HL-60 (cell line): ENCODE results near the gene C1orf216.

Experiments used
- SPI1 ChIP-seq: IDR thresholded peaks from 2 replicates; pipeline ENCODE4 v1.6.1; 2012; ENCODE audit warnings: low read depth, mild to moderate bottlenecking, borderline replicate concordance
- TF ChIP-seq, protein P1 (sequence below): IDR thresholded peaks from one replicate; pipeline ENCODE4 v1.5.1; 2011; ENCODE audit warnings: low read length, control low read depth, inconsistent platforms; ENCODE audit not compliant: insufficient read depth
- TF ChIP-seq, protein P2 (sequence below): IDR thresholded peaks from 2 replicates; pipeline ENCODE4 v1.6.1; 2012; ENCODE audit warnings: low read depth; ENCODE audit not compliant: insufficient replicate concordance

- TF ChIP-seq, protein P1, sequence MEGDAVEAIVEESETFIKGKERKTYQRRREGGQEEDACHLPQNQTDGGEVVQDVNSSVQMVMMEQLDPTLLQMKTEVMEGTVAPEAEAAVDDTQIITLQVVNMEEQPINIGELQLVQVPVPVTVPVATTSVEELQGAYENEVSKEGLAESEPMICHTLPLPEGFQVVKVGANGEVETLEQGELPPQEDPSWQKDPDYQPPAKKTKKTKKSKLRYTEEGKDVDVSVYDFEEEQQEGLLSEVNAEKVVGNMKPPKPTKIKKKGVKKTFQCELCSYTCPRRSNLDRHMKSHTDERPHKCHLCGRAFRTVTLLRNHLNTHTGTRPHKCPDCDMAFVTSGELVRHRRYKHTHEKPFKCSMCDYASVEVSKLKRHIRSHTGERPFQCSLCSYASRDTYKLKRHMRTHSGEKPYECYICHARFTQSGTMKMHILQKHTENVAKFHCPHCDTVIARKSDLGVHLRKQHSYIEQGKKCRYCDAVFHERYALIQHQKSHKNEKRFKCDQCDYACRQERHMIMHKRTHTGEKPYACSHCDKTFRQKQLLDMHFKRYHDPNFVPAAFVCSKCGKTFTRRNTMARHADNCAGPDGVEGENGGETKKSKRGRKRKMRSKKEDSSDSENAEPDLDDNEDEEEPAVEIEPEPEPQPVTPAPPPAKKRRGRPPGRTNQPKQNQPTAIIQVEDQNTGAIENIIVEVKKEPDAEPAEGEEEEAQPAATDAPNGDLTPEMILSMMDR, result no peak
- TF ChIP-seq, protein P2, sequence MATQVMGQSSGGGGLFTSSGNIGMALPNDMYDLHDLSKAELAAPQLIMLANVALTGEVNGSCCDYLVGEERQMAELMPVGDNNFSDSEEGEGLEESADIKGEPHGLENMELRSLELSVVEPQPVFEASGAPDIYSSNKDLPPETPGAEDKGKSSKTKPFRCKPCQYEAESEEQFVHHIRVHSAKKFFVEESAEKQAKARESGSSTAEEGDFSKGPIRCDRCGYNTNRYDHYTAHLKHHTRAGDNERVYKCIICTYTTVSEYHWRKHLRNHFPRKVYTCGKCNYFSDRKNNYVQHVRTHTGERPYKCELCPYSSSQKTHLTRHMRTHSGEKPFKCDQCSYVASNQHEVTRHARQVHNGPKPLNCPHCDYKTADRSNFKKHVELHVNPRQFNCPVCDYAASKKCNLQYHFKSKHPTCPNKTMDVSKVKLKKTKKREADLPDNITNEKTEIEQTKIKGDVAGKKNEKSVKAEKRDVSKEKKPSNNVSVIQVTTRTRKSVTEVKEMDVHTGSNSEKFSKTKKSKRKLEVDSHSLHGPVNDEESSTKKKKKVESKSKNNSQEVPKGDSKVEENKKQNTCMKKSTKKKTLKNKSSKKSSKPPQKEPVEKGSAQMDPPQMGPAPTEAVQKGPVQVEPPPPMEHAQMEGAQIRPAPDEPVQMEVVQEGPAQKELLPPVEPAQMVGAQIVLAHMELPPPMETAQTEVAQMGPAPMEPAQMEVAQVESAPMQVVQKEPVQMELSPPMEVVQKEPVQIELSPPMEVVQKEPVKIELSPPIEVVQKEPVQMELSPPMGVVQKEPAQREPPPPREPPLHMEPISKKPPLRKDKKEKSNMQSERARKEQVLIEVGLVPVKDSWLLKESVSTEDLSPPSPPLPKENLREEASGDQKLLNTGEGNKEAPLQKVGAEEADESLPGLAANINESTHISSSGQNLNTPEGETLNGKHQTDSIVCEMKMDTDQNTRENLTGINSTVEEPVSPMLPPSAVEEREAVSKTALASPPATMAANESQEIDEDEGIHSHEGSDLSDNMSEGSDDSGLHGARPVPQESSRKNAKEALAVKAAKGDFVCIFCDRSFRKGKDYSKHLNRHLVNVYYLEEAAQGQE, result no peak
- TF ChIP-seq SPI1, result no peak
Measured at GRCh38 chr1:35688161-35688560, 30.5 kb downstream of the C1orf216 start.
